ENCODE measurements around the gene EDIL3.

DNA sequence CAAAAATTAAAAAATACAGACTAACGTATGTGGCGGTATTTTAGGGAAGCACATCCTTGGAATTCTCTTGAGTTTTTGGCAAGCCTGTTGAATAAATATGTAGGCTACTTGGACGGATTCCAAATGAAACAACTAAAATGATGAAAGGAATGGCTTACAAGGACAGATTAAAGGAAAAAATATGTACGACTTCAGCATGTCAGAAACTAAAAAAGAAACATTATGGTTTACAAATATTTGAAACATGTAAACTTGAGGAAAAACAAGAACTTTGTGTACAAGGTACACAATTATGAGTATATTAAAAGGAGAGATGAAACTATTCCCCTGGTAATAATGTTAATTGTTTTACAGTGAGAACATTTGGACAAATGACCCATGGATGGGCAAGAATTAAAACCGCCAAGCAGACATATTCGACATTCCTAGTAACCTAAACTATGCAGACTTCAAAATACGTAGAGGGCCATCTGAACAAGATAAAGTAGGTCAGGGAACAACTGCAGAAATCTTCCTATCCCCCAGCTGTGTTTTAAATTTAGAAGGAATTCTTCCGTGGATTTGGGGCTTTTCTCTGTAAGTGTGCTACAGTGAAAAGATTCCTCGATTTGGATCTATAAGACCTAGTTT lies 12.5 kb downstream of the EDIL3 start:
- TF ChIP-seq CTCF (IDR thresholded peaks at IDR 0.05; ENCODE audit: extremely low read depth in 1 of 2, insufficient read depth in 1 of 2, low read depth in 1 of 2, low read length in 2 of 2) (no peak), POLR2AphosphoS5 (IDR thresholded peaks at IDR 0.05; ENCODE audit: insufficient read depth, low read depth, low read length) (no peak), EZH2 (IDR thresholded peaks at IDR 0.05; ENCODE audit: borderline replicate concordance, low read depth, low read length, severe bottlenecking) (no peak)
